GM10266 (cell line): ENCODE measurements around the gene POLN.
A peak's percentile ranks its signal among the peaks of the same experiment; 100 is the strongest.
"Not testable (repeated sequence)": the region's sequence is repeated elsewhere in the genome, so short reads cannot be mapped to it uniquely, and the experiment has no call there.

ENCODE experiments used
- DNase-seq: peaks from one replicate; pipeline ENCODE4 v3.0.0; 2012; ENCODE audit errors: extremely low spot score
- CTCF ChIP-seq: IDR thresholded peaks from 2 replicates; pipeline ENCODE4 v1.5.1; 2012; ENCODE audit warnings: mild to moderate bottlenecking, low read depth; ENCODE audit not compliant: control insufficient read depth, insufficient read depth; ENCODE audit errors: missing control alignments

Gene POLN

GRCh38 chr4:2281575-2282343 lies 39.8 kb upstream of the POLN start:
- peak; percentile 74 for DNase-seq
- no peak for TF ChIP-seq CTCF

- DNase-seq: no peak
- TF ChIP-seq CTCF: no peak
Observed at GRCh38 chr4:2280531-2281300, 38.8 kb upstream of the POLN start.

GRCh38 chr4:2277956-2278355 lies 36.0 kb upstream of the POLN start:
- no peak for DNase-seq
- no peak for TF ChIP-seq CTCF

GRCh38 chr4:2276581-2277325 lies 34.8 kb upstream of the POLN start:
- TF ChIP-seq CTCF: no peak
- DNase-seq: no peak

- no peak for TF ChIP-seq CTCF
- DNase-seq: no peak
Observed at GRCh38 chr4:2275546-2276251, 33.8 kb upstream of the POLN start.

- DNase-seq: not testable (repeated sequence)
Observed at GRCh38 chr4:2275044-2275397, 33.1 kb upstream of the POLN start.

GRCh38 chr4:2274320-2275043 lies 32.6 kb upstream of the POLN start:
- TF ChIP-seq CTCF: no peak
- no peak for DNase-seq
